Measurements from ENCODE around the gene CTNNA1. TPM values are rescaled to one million over a fixed set of nuclear protein-coding genes. Genes with fewer than 3 reads are reported as not detected.
"Not testable (repeated sequence)": the region's sequence is repeated elsewhere in the genome, so short reads cannot be mapped to it uniquely, and the experiment has no call there.

The CTNNA1 gene
- total and polyA plus RNA-seq, 2 experiments from 2014 or later, result 171 to 260 TPM

DNA sequence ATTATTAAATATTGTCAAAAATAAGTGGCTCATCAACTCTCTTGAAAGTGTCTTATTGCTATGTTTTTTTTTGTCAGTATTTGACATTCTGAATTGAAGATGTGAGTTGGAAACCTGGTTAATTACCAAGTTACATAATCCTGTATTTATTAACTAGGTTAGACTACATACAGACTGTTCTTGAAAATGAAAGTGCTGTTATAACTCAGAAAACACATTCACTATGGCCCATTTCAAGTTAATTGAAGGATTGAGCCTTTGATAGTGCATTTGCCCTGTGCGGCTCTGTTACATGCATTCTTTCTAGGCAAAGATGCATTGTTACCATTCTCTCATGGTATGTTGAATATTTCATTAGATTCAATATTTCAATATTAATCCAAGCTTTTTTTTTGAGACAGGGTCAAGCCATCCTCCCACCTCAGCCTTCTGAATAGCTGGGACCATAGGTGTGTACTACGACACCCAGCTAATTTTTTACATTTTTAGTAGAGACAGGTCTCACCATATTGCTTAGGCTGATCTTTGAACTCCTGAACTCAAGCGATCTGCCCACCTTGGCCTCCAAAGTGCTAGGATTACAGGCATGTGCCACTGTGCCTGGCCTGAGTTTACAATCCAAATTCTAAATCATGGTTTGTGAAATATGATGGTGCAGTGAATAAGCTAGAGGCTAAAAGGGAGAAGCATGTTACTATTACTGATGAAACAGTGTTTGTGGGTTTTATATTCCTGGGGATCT lies 10.0 kb downstream of the CTNNA1 start:
- Histone ChIP-seq H3K4me1 (ENCODE audit: low read depth) (peaks cover 13% of the 10 kb centered on the region), H3K27ac (no peak overlapping the region), H3K27me3 (no peaks in the 10 kb centered on the region), H3K36me3 (peaks cover 3% of the 10 kb centered on the region), H3K9me3 (ENCODE audit: low read depth) (no peaks in the 10 kb centered on the region), H3K4me3 (no peak overlapping the region)
- no peak for DNase-seq (ENCODE audit: low read depth in 1 of 2, low spot score in 1 of 2)
- no peak for TF ChIP-seq CTCF (IDR thresholded peaks at IDR 0.05; ENCODE audit: low read depth, low read length)

DNA sequence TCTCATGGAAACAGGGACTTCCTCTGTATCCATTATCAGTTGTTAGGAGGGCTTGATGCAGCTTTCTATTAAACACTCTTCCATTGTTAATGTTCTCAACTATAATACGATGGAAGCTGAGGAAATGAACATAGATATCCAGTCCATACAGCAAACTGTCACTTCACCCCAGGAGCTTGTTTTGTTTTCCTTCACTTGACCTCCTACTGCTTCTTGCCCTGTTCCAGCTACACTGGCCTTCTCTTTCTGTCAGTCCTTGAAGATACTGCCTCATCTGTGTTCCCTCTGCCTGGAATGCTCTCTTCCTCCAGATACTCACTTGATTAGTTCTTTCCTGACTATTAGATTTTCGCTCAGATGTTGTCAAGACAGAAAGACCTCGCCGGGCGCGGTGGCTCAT lies 17.1 kb downstream of the CTNNA1 start:
- Histone ChIP-seq H3K27ac (no peak overlapping the region), H3K27me3 (no peaks in the 10 kb centered on the region), H3K9me3 (ENCODE audit: low read depth) (no peaks in the 10 kb centered on the region), H3K36me3 (no peaks in the 10 kb centered on the region), H3K4me3 (no peak overlapping the region), H3K4me1 (ENCODE audit: low read depth) (peaks cover 10% of the 10 kb centered on the region)
- TF ChIP-seq CTCF (IDR thresholded peaks at IDR 0.05; ENCODE audit: low read depth, low read length), result no peak
- DNase-seq (ENCODE audit: low read depth in 1 of 2, low spot score in 1 of 2), result no peak

DNA sequence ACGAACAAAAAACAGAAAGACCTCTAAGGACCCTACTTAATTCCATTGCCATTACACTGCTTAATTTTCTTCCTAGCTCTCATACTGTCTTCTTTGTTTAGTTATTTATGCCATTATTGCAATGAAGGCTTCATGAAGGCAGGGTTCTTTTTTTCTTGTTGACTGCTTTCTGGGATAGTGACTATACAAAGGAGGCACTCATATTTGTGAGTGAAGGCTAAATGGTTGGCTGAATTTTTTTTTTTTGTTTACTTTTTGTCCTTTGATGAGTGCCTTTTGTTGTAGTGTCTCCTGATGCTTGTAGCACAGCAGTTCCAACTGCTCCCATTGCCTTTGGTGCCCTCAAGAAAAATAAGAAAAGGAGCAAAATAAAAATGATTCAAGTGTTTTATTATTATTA lies 17.8 kb downstream of the CTNNA1 start:
- Histone ChIP-seq H3K4me1 (ENCODE audit: low read depth) (peaks cover 9% of the 10 kb centered on the region), H3K27me3 (no peaks in the 10 kb centered on the region), H3K27ac (no peak overlapping the region), H3K4me3 (no peak overlapping the region), H3K9me3 (ENCODE audit: low read depth) (no peaks in the 10 kb centered on the region), H3K36me3 (no peaks in the 10 kb centered on the region)
- DNase-seq (ENCODE audit: low read depth in 1 of 2, low spot score in 1 of 2), result no peak
- TF ChIP-seq CTCF (IDR thresholded peaks at IDR 0.05; ENCODE audit: low read depth, low read length), result no peak

DNA sequence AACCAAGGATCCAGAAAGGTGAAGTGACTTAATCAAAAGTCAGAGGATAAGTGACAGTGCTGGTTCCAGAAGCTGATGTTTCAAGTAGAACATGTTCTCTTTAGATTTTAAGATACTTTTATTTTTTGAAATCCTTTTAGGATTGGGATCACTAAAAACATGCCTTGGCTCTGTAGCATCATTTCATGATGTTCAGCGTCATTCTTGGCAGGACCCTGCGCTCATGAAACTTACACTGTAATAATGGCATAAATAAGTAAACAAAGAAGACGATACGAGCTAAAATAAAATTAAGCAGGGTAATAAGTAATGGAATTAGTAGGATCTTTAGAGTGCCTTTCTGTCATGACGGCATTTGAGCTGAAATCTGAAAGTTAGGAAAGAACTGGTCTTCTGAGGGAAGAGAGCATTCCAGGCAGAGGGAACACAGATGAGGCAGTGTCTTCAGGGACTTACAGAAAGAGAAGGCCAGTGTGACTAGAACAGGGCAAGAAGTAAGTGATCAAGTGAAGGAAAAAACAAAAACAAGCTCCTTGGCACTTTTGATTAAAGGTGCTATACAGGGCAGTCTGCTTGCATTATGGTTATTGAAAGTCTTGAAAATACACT lies 19.9 kb downstream of the CTNNA1 start:
- Histone ChIP-seq H3K27ac (no peak overlapping the region), H3K4me1 (ENCODE audit: low read depth) (no peaks in the 10 kb centered on the region)
- DNase-seq (ENCODE audit: low read depth in 1 of 2, low spot score in 1 of 2), result no peak

DNA sequence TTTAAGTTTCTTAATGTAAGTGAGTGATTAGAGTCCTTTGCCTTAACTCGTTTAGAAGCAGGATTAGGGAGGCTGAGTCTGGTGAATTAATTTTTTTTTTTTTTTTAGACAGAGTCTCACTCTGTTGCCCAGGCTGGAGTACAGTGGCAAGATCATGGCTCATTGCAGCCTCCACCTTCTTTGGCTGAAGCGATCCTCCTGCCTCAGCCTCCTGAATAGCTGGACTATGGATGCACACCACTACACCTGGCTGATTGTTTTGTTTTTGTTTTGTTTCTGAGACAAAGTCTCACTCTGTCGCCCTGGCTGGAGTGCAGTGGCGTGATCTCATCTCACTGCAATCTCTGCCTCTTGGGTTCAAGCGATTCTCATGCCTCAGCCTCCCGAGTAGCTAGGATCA lies 20.4 kb downstream of the CTNNA1 start:
- H3K4me3 ChIP-seq; H3K27ac ChIP-seq; H3K36me3 ChIP-seq; DNase-seq (ENCODE audit: low read depth in 1 of 2, low spot score in 1 of 2); H3K4me1 ChIP-seq (ENCODE audit: low read depth); H3K9me3 ChIP-seq (ENCODE audit: low read depth); H3K27me3 ChIP-seq: not testable (repeated sequence)

More for the DNA sequence above, 19.9 kb downstream of the CTNNA1 start:
- Histone ChIP-seq H3K36me3 (no peaks in the 10 kb centered on the region), H3K9me3 (ENCODE audit: low read depth) (no peaks in the 10 kb centered on the region), H3K4me3 (no peak overlapping the region), H3K27me3 (no peaks in the 10 kb centered on the region)
- TF ChIP-seq CTCF (IDR thresholded peaks at IDR 0.05; ENCODE audit: low read depth, low read length), result no peak

DNA sequence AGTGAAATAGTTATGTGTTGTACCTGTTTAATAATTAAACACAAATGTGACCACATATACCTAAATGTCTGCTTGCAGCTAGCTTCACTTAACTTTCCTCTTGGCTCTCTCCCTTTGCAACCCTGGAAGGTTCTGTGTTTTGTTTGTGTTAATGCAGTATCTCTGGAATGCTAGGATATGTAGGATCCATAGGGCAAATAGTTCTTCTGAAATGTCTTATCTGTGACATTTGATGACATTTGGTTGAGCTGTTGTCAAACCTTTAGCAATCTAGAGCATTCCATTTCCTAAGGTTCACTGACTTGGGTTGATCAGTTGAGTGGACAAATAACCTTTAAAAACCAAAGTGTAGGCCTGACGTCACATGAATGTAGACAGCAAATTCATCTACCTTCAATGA lies 21.8 kb downstream of the CTNNA1 start:
- Histone ChIP-seq H3K27ac (peak overlapping the region; percentile 21), H3K9me3 (ENCODE audit: low read depth) (no peaks in the 10 kb centered on the region), H3K4me1 (ENCODE audit: low read depth) (no peaks in the 10 kb centered on the region), H3K36me3 (no peaks in the 10 kb centered on the region), H3K4me3 (no peak overlapping the region), H3K27me3 (no peaks in the 10 kb centered on the region)
- TF ChIP-seq CTCF (IDR thresholded peaks at IDR 0.05; ENCODE audit: low read depth, low read length), result no peak
- DNase-seq (ENCODE audit: low read depth in 1 of 2, low spot score in 1 of 2), result no peak

All from cardiac muscle cell (in vitro differentiated cells and primary cell).